Smooth muscle cell (in vitro differentiated cells): ENCODE results near the gene CACNA2D4. TPM values are rescaled to one million over a fixed set of nuclear protein-coding genes. Genes with fewer than 3 reads are reported as not detected.

Experiments
- DNase-seq: peaks from one replicate; lab custom pipeline; 2025; ENCODE audit not compliant: unreplicated experiment; lab: John Stamatoyannopoulos, UW
- H2AFZ ChIP-seq: fragments of 200-600 bp; sonication (generic); 2 replicates; pipeline ENCODE4 v1.6.0; 2016; ENCODE audit warnings: antibody characterized with exemption, low read depth, mild to moderate bottlenecking
- H3F3A ChIP-seq: fragments of 200-600 bp; sonication (generic); 2 replicates; pipeline ENCODE4 v1.6.0; 2017; ENCODE audit warnings: antibody characterized with exemption, low read depth
- H3K27ac ChIP-seq: fragments of 200-600 bp; sonication (generic); 2 replicates; pipeline ENCODE4 v1.5.1; 2016; ENCODE audit warnings: low read depth, mild to moderate bottlenecking
- H3K27me3 ChIP-seq: fragments of 200-600 bp; sonication (generic); 2 replicates; pipeline ENCODE4 v1.6.1; 2016; ENCODE audit warnings: low read depth, mild to moderate bottlenecking
- H3K36me3 ChIP-seq: fragments of 200-600 bp; sonication (generic); 2 replicates; pipeline ENCODE4 v1.5.1; 2016; ENCODE audit warnings: low read depth
- H3K4me1 ChIP-seq: fragments of 200-600 bp; sonication (generic); 2 replicates; pipeline ENCODE4 v1.5.1; 2016; ENCODE audit warnings: low read depth
- H3K4me2 ChIP-seq: fragments of 200-600 bp; sonication (generic); 2 replicates; pipeline ENCODE4 v1.6.0; 2016; ENCODE audit warnings: mild to moderate bottlenecking
- H3K4me3 ChIP-seq: fragments of 200-600 bp; sonication (generic); 2 replicates; pipeline ENCODE4 v1.5.1; 2016; ENCODE audit warnings: mild to moderate bottlenecking
- H3K79me2 ChIP-seq: fragments of 200-600 bp; sonication (generic); 2 replicates; pipeline ENCODE4 v1.6.0; 2016; ENCODE audit warnings: low read depth, mild to moderate bottlenecking
- H3K9ac ChIP-seq: fragments of 200-600 bp; sonication (generic); 2 replicates; pipeline ENCODE4 v1.6.0; 2016; ENCODE audit warnings: low read depth
- H3K9me3 ChIP-seq: fragments of 200-600 bp; sonication (generic); replicated peaks from 2 replicates; pipeline ENCODE4 v1.5.1; 2016; ENCODE audit warnings: low read depth
- H4K20me1 ChIP-seq: fragments of 200-600 bp; sonication (generic); 2 replicates; pipeline ENCODE4 v1.6.0; 2016; ENCODE audit warnings: low read depth
- CTCF ChIP-seq: fragments of 200-600 bp; sonication (generic); IDR thresholded peaks from 2 replicates; pipeline ENCODE4 v1.5.1; 2017; ENCODE audit warnings: borderline replicate concordance, mild to moderate bottlenecking, antibody characterized with exemption; ENCODE audit not compliant: insufficient read depth, poor library complexity, severe bottlenecking
- WGBS: methylation state at CpG from one replicate; pipeline ENCODE4 v1.1.7; 2016; ENCODE audit warnings: low lambda C conversion rate; 5-methylcytosine and 5-hydroxymethylcytosine counted together
- polyA plus RNA-seq: library from polyadenylated mRNA; unstranded; fragments of >200 nt; fragmentation: Nextera tagmentation; extraction: Ambion mirVana; gene quantifications from 2 replicates; pipeline ENCODE4 v1.2.1, GENCODE V29; 2016
- total RNA-seq: library from RNA; depleted of rRNA; stranded (reverse); fragments of >200 nt; gene quantifications from 2 replicates; pipeline ENCODE4 v1.2.3, GENCODE V29; 2014

CACNA2D4 gene
- total and polyA plus RNA-seq, 2 experiments from 2014 or later = 0.98 TPM; not detected in 1

DNA sequence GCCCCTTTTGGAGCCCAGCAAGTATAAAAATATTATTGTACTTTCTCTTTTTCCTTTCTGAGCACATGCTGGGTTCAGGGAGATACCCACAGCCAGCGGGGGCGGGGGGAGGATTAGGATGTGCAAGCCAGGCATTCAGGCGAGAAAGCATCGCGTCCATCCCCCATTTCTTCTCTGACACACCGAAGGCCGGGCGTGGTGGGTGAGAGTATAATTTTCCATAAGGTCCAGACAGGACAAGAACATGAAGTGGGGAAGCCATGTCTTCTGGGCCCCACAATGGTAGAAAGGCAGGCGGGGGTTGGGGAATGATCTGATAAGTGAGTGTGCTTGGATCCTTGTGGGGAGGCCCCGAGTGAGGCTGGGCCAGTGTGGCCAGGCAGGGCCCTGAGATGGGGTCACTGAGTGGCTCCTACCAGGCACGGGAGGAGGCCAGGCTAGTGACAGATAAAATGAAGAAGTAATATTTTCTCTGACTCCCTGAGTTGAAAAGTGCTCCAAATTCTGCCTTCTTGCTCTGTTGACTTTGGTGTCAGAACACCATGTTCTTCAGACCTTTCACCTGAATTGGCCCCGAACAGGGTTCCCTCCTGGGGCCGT lies 108.8 kb downstream of the CACNA2D4 start:
- Histone ChIP-seq H3K27me3 (no peaks in the 10 kb centered on the region), H3F3A (no peaks in the 10 kb centered on the region), H3K9me3 (no peaks in the 10 kb centered on the region), H3K79me2 (no peaks in the 10 kb centered on the region), H2AFZ (no peak overlapping the region), H3K4me2 (no peak overlapping the region), H4K20me1 (no peaks in the 10 kb centered on the region), H3K4me3 (no peak overlapping the region), H3K27ac (peak overlapping the region; percentile 14), H3K4me1 (peaks cover 3% of the 10 kb centered on the region), H3K36me3 (no peaks in the 10 kb centered on the region), H3K9ac (no peak overlapping the region)
- DNase-seq = no peak
- TF ChIP-seq CTCF = no peak
- WGBS = 86% methylated on average over 13 of the region's 13 CpGs

DNA sequence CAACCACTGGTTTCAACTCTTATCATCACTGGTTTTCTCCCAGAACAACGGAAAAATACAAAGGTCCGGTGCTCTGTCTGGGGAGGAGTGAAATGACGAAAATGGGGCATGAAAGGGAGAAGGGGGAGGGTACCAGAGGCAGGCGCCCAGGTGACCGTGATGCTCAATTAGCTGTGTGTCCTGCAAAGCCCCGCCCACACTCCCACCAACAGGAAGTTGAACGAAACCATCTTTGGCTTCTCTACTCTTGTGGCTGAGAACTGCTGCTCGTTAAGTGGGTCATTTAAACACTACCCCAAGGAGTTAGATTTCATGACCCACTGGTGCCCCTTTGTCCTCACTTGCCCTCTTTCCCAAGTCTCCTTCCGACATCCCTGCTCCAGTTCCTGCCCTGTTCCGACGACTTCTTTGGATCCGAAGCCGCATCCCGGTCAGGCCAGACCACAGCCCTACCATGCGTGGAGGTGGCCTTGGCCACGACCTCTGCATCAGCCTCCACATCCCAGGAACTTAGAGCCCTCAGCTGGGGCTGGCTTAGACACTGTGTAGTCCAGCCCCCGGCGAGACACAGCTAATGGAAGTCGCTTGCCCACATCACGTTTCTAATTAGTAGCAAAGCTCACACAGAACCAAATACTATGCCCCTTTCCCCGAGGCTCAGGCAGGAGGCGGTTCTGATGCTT lies 109.5 kb downstream of the CACNA2D4 start:
- no peaks in the 10 kb centered on the region for H3K36me3 ChIP-seq
- H4K20me1 ChIP-seq = no peaks in the 10 kb centered on the region
- H3K4me2 ChIP-seq = no peak overlapping the region
- no peak for DNase-seq
- H3K79me2 ChIP-seq = no peaks in the 10 kb centered on the region
- peaks cover 4% of the 10 kb centered on the region for H3K4me1 ChIP-seq
- H3K9me3 ChIP-seq = no peaks in the 10 kb centered on the region
- H3K9ac ChIP-seq = no peak overlapping the region
- TF ChIP-seq CTCF = no peak
- no peak overlapping the region for H2AFZ ChIP-seq
- no peak overlapping the region for H3K27ac ChIP-seq
- 94% methylated on average over 22 of the region's 22 CpGs for WGBS
- H3K4me3 ChIP-seq = no peak overlapping the region
- H3K27me3 ChIP-seq = no peaks in the 10 kb centered on the region
- H3F3A ChIP-seq = no peaks in the 10 kb centered on the region

DNA sequence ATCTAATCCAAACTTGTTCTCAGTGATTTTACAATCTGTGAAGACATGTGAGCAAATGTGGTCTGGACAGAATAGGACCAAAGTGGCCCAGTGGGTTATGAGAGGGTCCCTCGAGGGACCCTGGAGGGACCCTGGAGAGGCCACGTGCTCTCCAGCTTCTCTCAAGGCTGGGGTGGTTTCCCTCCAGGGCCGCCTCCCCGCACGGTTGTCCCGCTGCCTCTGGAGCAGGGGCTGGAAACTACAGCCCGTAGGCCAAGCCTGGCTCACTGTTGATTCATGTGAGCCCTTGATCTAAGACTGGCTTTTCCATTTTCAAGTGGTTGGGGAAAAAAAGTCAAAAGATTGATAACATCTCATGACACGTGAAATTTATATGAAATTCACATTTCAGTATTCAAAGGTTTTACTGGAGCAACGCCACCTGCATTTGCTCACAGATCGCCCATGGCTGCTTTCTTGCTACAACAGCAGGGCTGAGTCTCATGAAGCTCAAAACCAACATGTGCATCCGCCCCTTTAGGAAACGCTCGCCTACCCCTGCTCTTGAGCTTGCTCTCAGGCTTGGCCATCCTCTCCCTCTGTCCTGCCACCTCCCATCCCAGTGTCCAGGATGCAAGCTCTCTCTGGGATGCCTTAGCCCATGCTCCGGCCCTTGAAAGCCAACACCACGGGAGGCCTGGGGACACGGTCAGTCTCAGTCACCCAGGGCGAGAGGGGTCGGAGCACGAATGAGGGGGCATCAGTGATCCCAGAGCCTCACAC lies 110.2 kb downstream of the CACNA2D4 start:
- H4K20me1 ChIP-seq = no peaks in the 10 kb centered on the region
- no peak overlapping the region for H3K27ac ChIP-seq
- no peak for TF ChIP-seq CTCF
- H3K79me2 ChIP-seq = no peaks in the 10 kb centered on the region
- H3K27me3 ChIP-seq = no peaks in the 10 kb centered on the region
- DNase-seq = no peak
- WGBS = 94% methylated on average over 19 of the region's 19 CpGs
- H3K4me2 ChIP-seq = no peak overlapping the region
- no peak overlapping the region for H2AFZ ChIP-seq
- no peaks in the 10 kb centered on the region for H3K9me3 ChIP-seq
- H3K9ac ChIP-seq = no peak overlapping the region
- H3K36me3 ChIP-seq = no peaks in the 10 kb centered on the region
- H3K4me3 ChIP-seq = no peak overlapping the region
- H3F3A ChIP-seq = no peaks in the 10 kb centered on the region
- H3K4me1 ChIP-seq = peaks cover 4% of the 10 kb centered on the region
